ENCODE measurements around the gene ZNF423.

ZNF423 gene

GRCh38 chr16:49502136-49502881, 353.6 kb downstream of the ZNF423 start:
- no peak for DNase-seq

GRCh38 chr16:49499869-49500610, 355.9 kb downstream of the ZNF423 start:
- DNase-seq = no peak

GRCh38 chr16:49499414-49499785, 356.5 kb downstream of the ZNF423 start:
- DNase-seq = no peak

- no peak for DNase-seq
These were observed 357.1 kb downstream of the ZNF423 start for GRCh38 chr16:49498666-49499413.

GRCh38 chr16:49498264-49498663, 357.6 kb downstream of the ZNF423 start:
- DNase-seq = no peak

GRCh38 chr16:49497466-49497865, 358.4 kb downstream of the ZNF423 start:
- DNase-seq = no peak

- DNase-seq = no peak
These were observed 359.3 kb downstream of the ZNF423 start for GRCh38 chr16:49496656-49497055.

GRCh38 chr16:49495596-49496355, 360.1 kb downstream of the ZNF423 start:
- no peak for DNase-seq

GRCh38 chr16:49494891-49495566, 360.9 kb downstream of the ZNF423 start:
- no peak for DNase-seq

- DNase-seq = no peak
These were observed 361.4 kb downstream of the ZNF423 start for GRCh38 chr16:49494474-49494873.

- DNase-seq = no peak
These were observed 362.1 kb downstream of the ZNF423 start for GRCh38 chr16:49493836-49494235.

GRCh38 chr16:49492896-49493626, 362.9 kb downstream of the ZNF423 start:
- DNase-seq = no peak

- peak; percentile 80 for DNase-seq
These were observed 363.8 kb downstream of the ZNF423 start for GRCh38 chr16:49491771-49492761.

GRCh38 chr16:49491106-49491670, 364.7 kb downstream of the ZNF423 start:
- DNase-seq = no peak

GRCh38 chr16:49490321-49490705, 365.6 kb downstream of the ZNF423 start:
- no peak for DNase-seq

GRCh38 chr16:49489686-49490320, 366.1 kb downstream of the ZNF423 start:
- DNase-seq = no peak

- peak; percentile 56 for DNase-seq
These were observed 367.0 kb downstream of the ZNF423 start for GRCh38 chr16:49488740-49489525.

GRCh38 chr16:49488336-49488735, 367.6 kb downstream of the ZNF423 start:
- no peak for DNase-seq

GRCh38 chr16:49487746-49488145, 368.2 kb downstream of the ZNF423 start:
- no peak for DNase-seq
